ENCODE measurements around the gene BORCS5.
"Not testable (repeated sequence)": the region's sequence is repeated elsewhere in the genome, so short reads cannot be mapped to it uniquely, and the experiment has no call there.

Gene BORCS5

GRCh38 chr12:12469386-12469785, 112.5 kb downstream of the BORCS5 start:
- H3K9me2 ChIP-seq (replicated peaks; ENCODE audit: insufficient read depth, low read length), result no peaks in the 10 kb centered on the region
- no peaks in the 10 kb centered on the region for H3K9me3 ChIP-seq (ENCODE audit: insufficient read depth, low read length)
- no peak overlapping the region for H3K4me2 ChIP-seq (ENCODE audit: low read depth, low read length, poor library complexity, severe bottlenecking)
- H3F3A ChIP-seq (ENCODE audit: insufficient read depth), result no peaks in the 10 kb centered on the region
- H3K36me3 ChIP-seq (ENCODE audit: low read length), result no peaks in the 10 kb centered on the region
- H3K79me2 ChIP-seq (ENCODE audit: insufficient read depth, low read length), result no peaks in the 10 kb centered on the region
- no peak overlapping the region for H3K9ac ChIP-seq (ENCODE audit: low read length)
- no peaks in the 10 kb centered on the region for H4K20me1 ChIP-seq (ENCODE audit: low read depth, low read length)
- no peak for TF ChIP-seq CTCF (IDR thresholded peaks at IDR 0.05; ENCODE audit: insufficient read depth, low read length, poor library complexity, severe bottlenecking)
- TF ChIP-seq EZH2phosphoT487 (conservative IDR thresholded peaks at IDR 0.05; ENCODE audit: low read length), result no peak
- no peak overlapping the region for H3K27ac ChIP-seq (ENCODE audit: low read depth, low read length)
- no peak overlapping the region for H2AFZ ChIP-seq (ENCODE audit: low read depth, low read length, severe bottlenecking)
- H3K27me3 ChIP-seq (ENCODE audit: low read length), result no peaks in the 10 kb centered on the region
- H3K4me3 ChIP-seq (ENCODE audit: insufficient read depth, low read length, poor library complexity, severe bottlenecking), result no peak overlapping the region

DNA sequence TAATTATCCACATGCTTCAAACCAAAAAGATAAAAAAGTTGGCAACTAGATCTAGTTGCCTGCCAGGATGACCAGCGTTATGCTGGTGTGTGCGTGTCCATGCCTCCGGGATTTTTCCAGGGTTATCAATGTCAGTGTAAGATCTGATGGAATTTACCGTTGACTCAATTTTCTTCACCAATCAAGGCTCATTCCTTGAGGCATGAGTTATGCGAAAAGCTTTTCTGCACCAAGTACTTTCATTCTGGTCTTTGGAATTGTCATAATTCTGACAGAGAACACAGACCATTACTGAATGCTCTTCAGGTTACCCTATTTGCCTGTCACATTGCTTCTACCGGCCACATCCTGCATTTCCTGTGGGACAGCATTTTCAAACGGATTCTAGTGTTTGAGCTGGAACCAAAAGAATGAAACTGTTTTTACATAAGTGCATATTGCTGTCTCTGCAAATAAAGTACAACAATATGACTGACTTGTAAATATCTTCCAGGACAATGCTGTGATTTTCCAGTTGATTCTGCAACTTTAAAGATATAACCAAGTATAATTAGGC, 114.0 kb downstream of the BORCS5 start:
- no peaks in the 10 kb centered on the region for H3F3A ChIP-seq (ENCODE audit: insufficient read depth)
- TF ChIP-seq EZH2phosphoT487 (conservative IDR thresholded peaks at IDR 0.05; ENCODE audit: low read length), result no peak
- no peak for TF ChIP-seq CTCF (IDR thresholded peaks at IDR 0.05; ENCODE audit: insufficient read depth, low read length, poor library complexity, severe bottlenecking)
- no peak overlapping the region for H3K27ac ChIP-seq (ENCODE audit: low read depth, low read length)
- H3K9ac ChIP-seq (ENCODE audit: low read length), result no peak overlapping the region
- no peaks in the 10 kb centered on the region for H3K9me3 ChIP-seq (ENCODE audit: insufficient read depth, low read length)
- H3K4me2 ChIP-seq (ENCODE audit: low read depth, low read length, poor library complexity, severe bottlenecking), result no peak overlapping the region
- no peaks in the 10 kb centered on the region for H3K36me3 ChIP-seq (ENCODE audit: low read length)
- H3K9me2 ChIP-seq (replicated peaks; ENCODE audit: insufficient read depth, low read length), result no peaks in the 10 kb centered on the region
- no peaks in the 10 kb centered on the region for H4K20me1 ChIP-seq (ENCODE audit: low read depth, low read length)
- no peak overlapping the region for H3K4me3 ChIP-seq (ENCODE audit: insufficient read depth, low read length, poor library complexity, severe bottlenecking)
- no peaks in the 10 kb centered on the region for H3K79me2 ChIP-seq (ENCODE audit: insufficient read depth, low read length)
- H2AFZ ChIP-seq (ENCODE audit: low read depth, low read length, severe bottlenecking), result no peak overlapping the region
- no peaks in the 10 kb centered on the region for H3K27me3 ChIP-seq (ENCODE audit: low read length)

- not testable (repeated sequence) for H3K9me2 ChIP-seq (replicated peaks; ENCODE audit: insufficient read depth, low read length); H3F3A ChIP-seq (ENCODE audit: insufficient read depth); H3K36me3 ChIP-seq (ENCODE audit: low read length); H4K20me1 ChIP-seq (ENCODE audit: low read depth, low read length); H3K9ac ChIP-seq (ENCODE audit: low read length); H3K79me2 ChIP-seq (ENCODE audit: insufficient read depth, low read length); H3K4me2 ChIP-seq (ENCODE audit: low read depth, low read length, poor library complexity, severe bottlenecking); H2AFZ ChIP-seq (ENCODE audit: low read depth, low read length, severe bottlenecking); H3K27ac ChIP-seq (ENCODE audit: low read depth, low read length); H3K9me3 ChIP-seq (ENCODE audit: insufficient read depth, low read length); H3K27me3 ChIP-seq (ENCODE audit: low read length); H3K4me3 ChIP-seq (ENCODE audit: insufficient read depth, low read length, poor library complexity, severe bottlenecking)
These were observed 115.4 kb downstream of the BORCS5 start for GRCh38 chr12:12471982-12472961.

GRCh38 chr12:12473223-12473622, 116.3 kb downstream of the BORCS5 start:
- H3K4me3 ChIP-seq (ENCODE audit: insufficient read depth, low read length, poor library complexity, severe bottlenecking), result no peak overlapping the region
- H3K27ac ChIP-seq (ENCODE audit: low read depth, low read length), result no peak overlapping the region
- no peak overlapping the region for H3K9ac ChIP-seq (ENCODE audit: low read length)
- no peak for TF ChIP-seq EZH2phosphoT487 (conservative IDR thresholded peaks at IDR 0.05; ENCODE audit: low read length)
- TF ChIP-seq CTCF (IDR thresholded peaks at IDR 0.05; ENCODE audit: insufficient read depth, low read length, poor library complexity, severe bottlenecking), result no peak
- H3K79me2 ChIP-seq (ENCODE audit: insufficient read depth, low read length), result no peaks in the 10 kb centered on the region
- H3K27me3 ChIP-seq (ENCODE audit: low read length), result no peaks in the 10 kb centered on the region
- H3K4me2 ChIP-seq (ENCODE audit: low read depth, low read length, poor library complexity, severe bottlenecking), result no peak overlapping the region
- H2AFZ ChIP-seq (ENCODE audit: low read depth, low read length, severe bottlenecking), result no peak overlapping the region
- no peaks in the 10 kb centered on the region for H3K9me2 ChIP-seq (replicated peaks; ENCODE audit: insufficient read depth, low read length)
- no peaks in the 10 kb centered on the region for H3K9me3 ChIP-seq (ENCODE audit: insufficient read depth, low read length)
- H3F3A ChIP-seq (ENCODE audit: insufficient read depth), result no peaks in the 10 kb centered on the region
- H3K36me3 ChIP-seq (ENCODE audit: low read length), result no peaks in the 10 kb centered on the region
- H4K20me1 ChIP-seq (ENCODE audit: low read depth, low read length), result no peaks in the 10 kb centered on the region
